Activated T-cell treated with anti-CD3 and anti-CD28 coated beads, Interleukin-2, amount 50 U/mL, for 72 hours (primary cell): Measurements from ENCODE around the gene DNM2. TPM values are rescaled to one million over a fixed set of nuclear protein-coding genes. Genes with fewer than 3 reads are reported as not detected.
A peak's percentile ranks its signal among the peaks of the same experiment; 100 is the strongest.

Experiments used
- ATAC-seq, 2 donors: fragments of 150-1000 bp; cut with Tn5 transposase; replicated peaks in 1 of 2; 2 replicates each; pipeline ENCODE4 v1.10.0; 2021; ENCODE audit warnings: moderate library complexity in 2 of 2, mild to moderate bottlenecking in 1 of 2
- DNase-seq, 2 donors: peaks; one replicate each; pipeline ENCODE4 v3.0.0; 2021 to 2022; ENCODE audit warnings: mixed read lengths in 1 of 2
- H3K27ac Mint-ChIP-seq: one replicate; pipeline ENCODE4 v1.8.0; 2022; ENCODE audit warnings: mild to moderate bottlenecking, moderate library complexity, mixed read lengths
- H3K27me3 Mint-ChIP-seq: one replicate; pipeline ENCODE4 v1.8.0; 2022; ENCODE audit warnings: low read depth, mixed read lengths
- H3K36me3 Mint-ChIP-seq, 2 donors: one replicate each; pipeline ENCODE4 v1.8.0; 2022; ENCODE audit warnings: mixed read lengths in 2 of 2, mild to moderate bottlenecking in 1 of 2; ENCODE audit not compliant: insufficient read depth in 2 of 2
- H3K4me1 Mint-ChIP-seq: one replicate; pipeline ENCODE4 v1.8.0; 2022; ENCODE audit warnings: low read depth, mixed read lengths
- H3K4me3 Mint-ChIP-seq, 2 donors: one replicate each; pipeline ENCODE4 v1.8.0; 2022; ENCODE audit warnings: mild to moderate bottlenecking in 2 of 2, mixed read lengths in 2 of 2, moderate library complexity in 2 of 2
- H3K9me3 Mint-ChIP-seq, 2 donors: one replicate each; pipeline ENCODE4 v1.8.0; 2022; ENCODE audit warnings: mixed read lengths in 2 of 2
- total RNA-seq, 2 donors: library from RNA; stranded (reverse); gene quantifications; one replicate each; pipeline ENCODE4 v1.2.3, GENCODE V29; 2022

DNM2 gene
- total RNA-seq, 2 donors from 2014 or later = 241 to 266 TPM

DNA sequence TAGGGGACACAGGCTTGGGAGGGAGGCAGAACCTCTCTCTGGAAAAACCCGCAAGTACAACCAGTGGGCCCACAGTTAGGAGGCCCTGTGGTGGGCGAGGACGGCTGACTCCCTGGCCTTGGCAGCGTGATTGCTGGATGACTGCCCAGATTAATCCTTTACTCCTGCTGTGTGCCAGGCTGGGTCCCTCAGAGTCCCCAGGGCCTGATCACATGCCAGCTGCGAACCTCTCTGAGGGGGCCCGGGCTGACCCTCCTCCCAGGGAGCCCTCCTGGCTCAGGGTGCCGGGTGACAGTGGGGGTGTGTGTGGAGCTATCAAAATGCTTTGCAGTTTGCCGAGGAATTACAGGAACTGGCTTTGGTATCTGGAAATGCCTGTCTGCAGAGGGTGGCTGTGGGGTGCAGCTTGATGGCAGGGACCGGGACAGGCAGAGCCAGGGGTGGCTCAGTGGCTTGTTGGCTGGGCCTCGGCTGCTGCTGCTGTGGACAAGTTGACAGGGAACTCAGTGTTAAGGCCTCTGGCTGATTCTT lies 48.9 kb downstream of the DNM2 start:
- Mint-ChIP-seq H3K27ac (no peak overlapping the region), H3K9me3 (no peaks in the 10 kb centered on the region), H3K27me3 (no peaks in the 10 kb centered on the region), H3K36me3 (peaks cover under 1 to 7% of the 10 kb centered on the region in 2 donors), H3K4me1 (peaks cover 25% of the 10 kb centered on the region), H3K4me3 (no peak overlapping the region)
- ATAC-seq (no peak), DNase-seq (no peak)

DNA sequence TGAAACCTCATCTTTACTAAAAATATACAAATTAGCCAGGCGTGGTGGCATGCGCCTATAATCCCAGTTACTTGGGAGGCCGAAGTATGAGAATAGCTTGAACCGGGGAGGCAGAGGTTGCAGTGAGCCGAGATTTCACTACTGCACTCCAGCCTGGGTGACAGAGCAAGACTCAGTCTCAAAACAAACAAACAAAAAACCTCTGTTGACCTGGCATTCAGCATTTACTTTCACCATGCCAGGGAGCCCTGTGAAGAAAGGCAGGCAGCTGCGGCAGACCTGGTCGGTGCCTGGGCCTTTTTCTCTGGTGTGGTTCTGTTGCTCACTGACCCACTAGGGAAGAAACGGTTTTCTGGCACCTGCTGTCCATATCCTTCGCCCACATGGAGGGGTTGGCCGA lies 49.8 kb downstream of the DNM2 start:
- Mint-ChIP-seq H3K4me1 (peaks cover 15% of the 10 kb centered on the region), H3K36me3 (peaks cover 0 to 3% of the 10 kb centered on the region in 2 donors), H3K27me3 (no peaks in the 10 kb centered on the region), H3K27ac (no peak overlapping the region), H3K4me3 (no peak overlapping the region), H3K9me3 (no peaks in the 10 kb centered on the region)
- no peak for ATAC-seq
- no peak for DNase-seq

DNA sequence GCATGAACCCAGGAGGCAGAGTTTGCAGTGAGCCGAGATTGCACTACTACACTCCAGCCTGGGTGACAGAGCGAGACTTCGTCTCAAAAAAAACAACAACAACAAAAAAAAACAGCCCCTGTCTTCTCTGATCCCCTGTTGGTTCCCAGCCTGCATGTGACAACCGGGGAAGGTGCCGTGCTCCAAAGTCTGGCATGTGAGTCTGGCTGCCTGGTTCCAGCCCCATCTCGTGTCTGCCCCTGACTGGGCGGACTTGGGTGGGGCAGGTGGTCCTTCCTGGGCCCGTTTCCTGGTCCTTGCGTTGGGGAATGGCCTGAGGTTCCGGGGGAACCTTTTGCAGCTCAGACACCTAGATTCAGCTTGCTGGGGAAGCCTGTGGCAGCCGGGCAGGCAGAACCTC lies 50.5 kb downstream of the DNM2 start:
- Mint-ChIP-seq H3K27me3 (no peaks in the 10 kb centered on the region), H3K36me3 (peaks cover 0 to 3% of the 10 kb centered on the region in 2 donors), H3K27ac (no peak overlapping the region), H3K9me3 (no peaks in the 10 kb centered on the region), H3K4me1 (peaks cover 9% of the 10 kb centered on the region), H3K4me3 (no peak overlapping the region)
- DNase-seq (no peak), ATAC-seq (no peak)

DNA sequence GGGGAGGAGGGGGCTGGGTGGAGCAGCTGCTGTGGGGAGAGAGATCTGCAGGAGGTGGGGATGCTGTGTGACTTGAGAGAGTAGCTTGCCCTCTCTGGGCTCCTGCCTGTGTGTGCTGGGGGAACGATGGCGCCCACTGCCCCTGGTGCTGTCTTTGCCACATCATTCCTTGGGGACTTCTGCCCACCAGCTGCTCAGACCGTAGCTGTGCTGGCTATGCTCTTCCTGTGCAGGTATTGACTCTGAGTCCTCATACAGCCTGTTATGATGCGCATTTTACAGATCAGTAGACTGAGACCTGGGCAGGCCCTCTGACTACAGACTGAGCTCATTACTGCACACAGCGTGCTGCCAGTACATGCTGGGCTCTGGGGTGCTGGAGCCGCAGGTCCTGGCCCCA lies 51.1 kb downstream of the DNM2 start:
- H3K4me3 Mint-ChIP-seq = no peak overlapping the region
- H3K27ac Mint-ChIP-seq = peak overlapping the region; percentile 34
- ATAC-seq (no peak), DNase-seq (no peak)
- no peaks in the 10 kb centered on the region for H3K9me3 Mint-ChIP-seq
- H3K4me1 Mint-ChIP-seq = peaks cover 9% of the 10 kb centered on the region
- H3K36me3 Mint-ChIP-seq = peaks cover 0 to 3% of the 10 kb centered on the region in 2 donors
- no peaks in the 10 kb centered on the region for H3K27me3 Mint-ChIP-seq

DNA sequence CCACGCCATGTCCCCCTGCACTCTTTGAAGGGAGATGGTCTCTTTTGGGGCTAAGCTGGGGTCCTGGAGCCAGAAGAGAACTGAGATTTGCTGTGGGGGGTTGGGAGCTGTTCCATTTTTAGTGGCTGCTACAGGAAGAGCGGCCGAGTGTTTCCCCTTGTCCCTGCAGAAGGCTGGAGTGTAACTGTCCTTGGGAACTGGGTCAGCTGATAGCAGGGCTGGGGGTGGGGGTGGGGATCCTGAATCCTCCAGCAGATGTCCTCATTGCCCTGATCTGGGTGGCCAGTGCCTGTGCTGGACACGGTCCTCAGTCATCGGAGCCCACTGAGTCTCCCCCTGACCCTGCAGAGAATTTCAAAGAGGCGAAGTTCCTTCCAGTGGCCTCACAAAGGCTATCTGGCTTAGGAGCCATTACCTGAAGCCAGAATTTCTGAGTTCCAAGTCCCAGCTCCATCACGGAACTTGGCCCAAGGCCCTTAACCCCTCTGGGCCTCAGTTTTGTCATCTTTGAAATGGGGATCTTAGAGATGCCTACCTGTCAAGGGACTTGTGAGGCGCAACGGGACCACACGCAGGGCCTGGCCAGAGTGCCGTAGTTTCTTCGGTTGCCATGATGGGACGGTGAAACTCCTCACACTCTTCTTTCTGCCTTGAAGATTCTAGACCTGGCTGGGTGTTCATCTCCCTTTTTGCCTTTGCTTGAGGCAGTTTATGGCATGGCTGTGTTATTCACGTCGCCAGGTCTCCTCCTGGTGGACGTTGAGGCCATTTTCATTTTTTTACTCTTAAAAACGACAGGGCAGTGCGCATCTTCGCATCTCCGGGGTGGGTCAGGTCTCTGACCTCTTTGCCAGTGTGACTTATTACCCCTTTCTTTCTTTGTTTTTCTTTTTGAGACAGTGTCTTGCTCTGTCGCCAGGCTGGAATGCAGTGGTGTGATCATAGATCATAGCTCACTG lies 51.9 kb downstream of the DNM2 start:
- no peak for DNase-seq
- Mint-ChIP-seq H3K27ac (no peak overlapping the region), H3K36me3 (peaks cover 0 to 3% of the 10 kb centered on the region in 2 donors)

DNA sequence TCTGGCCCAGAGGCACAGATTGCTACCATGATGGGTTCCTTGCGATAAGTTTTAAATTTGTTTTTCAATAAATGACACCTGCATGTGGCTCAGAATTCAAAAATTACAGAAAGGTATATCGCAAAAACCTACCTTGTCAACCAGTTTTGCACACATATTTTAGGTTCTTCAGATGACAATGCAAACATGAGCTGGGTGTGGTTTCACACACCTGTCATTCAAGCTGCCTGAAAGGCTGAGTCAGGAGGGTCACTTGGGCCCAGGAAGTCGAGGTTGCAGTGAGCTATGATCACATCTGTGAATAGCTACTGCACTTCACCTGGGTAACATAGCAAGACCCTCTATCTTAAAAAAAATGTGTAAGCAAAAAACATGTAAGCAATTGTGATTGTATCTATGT lies 56.1 kb downstream of the DNM2 start:
- H3K9me3 Mint-ChIP-seq = no peaks in the 10 kb centered on the region
- H3K4me1 Mint-ChIP-seq = peaks cover 10% of the 10 kb centered on the region
- H3K27ac Mint-ChIP-seq = no peak overlapping the region
- DNase-seq = peak in 1 of 2 donors; percentile 27
- peaks cover 1 to 7% of the 10 kb centered on the region in 2 donors for H3K36me3 Mint-ChIP-seq
- H3K27me3 Mint-ChIP-seq = no peaks in the 10 kb centered on the region
- peak; percentile 63 to 75 for ATAC-seq
- no peak overlapping the region for H3K4me3 Mint-ChIP-seq

More for the DNA sequence above, 51.9 kb downstream of the DNM2 start:
- H3K4me3 Mint-ChIP-seq = no peak overlapping the region
- no peak for ATAC-seq
- peaks cover 10% of the 10 kb centered on the region for H3K4me1 Mint-ChIP-seq
- H3K27me3 Mint-ChIP-seq = no peaks in the 10 kb centered on the region
- H3K9me3 Mint-ChIP-seq = no peaks in the 10 kb centered on the region

DNA sequence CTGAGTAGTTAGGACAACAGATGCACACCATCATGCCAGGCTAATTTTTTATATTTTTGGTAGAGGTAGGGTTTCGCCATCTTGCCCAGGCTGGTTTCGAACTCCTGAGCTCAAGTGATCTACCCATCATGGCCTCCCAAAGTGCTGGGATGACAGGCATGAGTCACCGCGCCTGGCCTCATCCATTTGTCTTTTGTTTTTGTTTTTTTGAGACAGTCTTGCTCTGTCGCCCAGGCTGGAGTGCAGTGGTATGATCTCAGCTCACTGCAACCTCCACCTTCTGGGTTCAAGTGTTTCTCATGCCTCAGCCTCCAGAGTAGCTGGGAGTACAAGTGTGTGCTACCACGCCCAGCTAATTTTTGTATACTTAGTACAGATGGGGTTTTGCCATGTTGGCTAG lies 57.0 kb downstream of the DNM2 start:
- Mint-ChIP-seq H3K27ac (no peak overlapping the region), H3K4me3 (no peak overlapping the region), H3K36me3 (peaks cover 3 to 12% of the 10 kb centered on the region in 2 donors)

DNA sequence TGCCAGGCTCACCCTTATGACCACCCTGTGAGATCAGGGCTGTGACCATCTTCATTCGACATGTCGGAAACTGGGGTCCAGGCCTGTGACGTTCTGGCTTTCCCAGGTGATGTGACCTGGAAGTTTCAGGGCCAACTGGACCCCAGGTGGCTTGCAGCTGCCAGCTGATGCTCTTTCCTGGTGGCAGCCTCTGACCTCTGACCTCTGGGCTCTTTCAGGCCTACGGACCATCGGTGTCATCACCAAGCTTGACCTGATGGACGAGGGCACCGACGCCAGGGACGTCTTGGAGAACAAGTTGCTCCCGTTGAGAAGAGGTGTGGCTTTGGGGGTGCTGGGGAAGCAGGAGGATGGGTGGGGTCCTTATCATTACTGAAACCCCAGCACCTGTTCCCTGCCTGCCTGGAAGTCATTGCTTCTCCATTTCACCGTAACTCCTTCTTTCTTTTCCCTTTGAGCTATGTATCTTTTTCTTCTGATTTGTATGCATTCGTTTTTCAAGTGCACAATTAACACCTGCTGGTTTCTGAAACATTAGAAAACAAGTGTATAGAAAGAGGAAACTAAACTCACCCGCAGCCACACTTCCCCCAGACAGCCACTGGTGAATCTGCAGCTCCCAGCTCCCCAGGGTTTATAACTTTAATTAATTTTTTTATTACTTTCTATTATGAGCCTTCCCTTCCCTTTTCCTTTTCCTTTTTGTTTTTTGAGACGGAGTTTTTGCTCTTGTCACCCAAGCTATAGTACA lies 59.2 kb downstream of the DNM2 start:
- ATAC-seq = no peak
- Mint-ChIP-seq H3K4me3 (no peak overlapping the region), H3K27ac (peak overlapping the region; percentile 71), H3K9me3 (no peaks in the 10 kb centered on the region), H3K36me3 (peaks cover 5 to 19% of the 10 kb centered on the region in 2 donors), H3K27me3 (no peaks in the 10 kb centered on the region), H3K4me1 (peaks cover 4% of the 10 kb centered on the region)
- DNase-seq = no peak

More for the DNA sequence above, 57.0 kb downstream of the DNM2 start:
- Mint-ChIP-seq H3K27me3 (no peaks in the 10 kb centered on the region), H3K9me3 (no peaks in the 10 kb centered on the region), H3K4me1 (peaks cover 10% of the 10 kb centered on the region)
- no peak for ATAC-seq
- no peak for DNase-seq

DNA sequence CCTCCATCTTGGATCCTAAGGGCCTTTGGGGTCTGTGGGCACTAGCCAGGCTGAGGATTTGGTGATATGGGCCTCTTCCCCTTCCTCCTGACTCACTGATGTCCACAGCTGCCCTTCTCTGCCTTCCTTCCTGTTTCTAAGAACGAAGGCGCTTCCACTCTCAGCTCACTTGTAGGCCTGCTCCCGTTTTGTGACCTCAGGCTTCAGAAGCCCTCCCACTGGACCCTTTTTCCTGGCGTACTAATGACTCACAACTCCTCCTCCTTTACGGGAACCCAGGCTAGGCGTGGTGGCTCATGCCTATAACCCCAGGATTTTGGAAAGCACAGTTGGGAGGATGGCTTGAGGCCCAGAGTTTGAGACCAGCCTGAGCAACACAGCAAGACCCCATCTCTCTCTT lies 62.5 kb downstream of the DNM2 start:
- Mint-ChIP-seq H3K4me3 (no peak overlapping the region), H3K27ac (no peak overlapping the region), H3K4me1 (no peaks in the 10 kb centered on the region), H3K27me3 (no peaks in the 10 kb centered on the region), H3K36me3 (peaks cover 12 to 35% of the 10 kb centered on the region in 2 donors), H3K9me3 (no peaks in the 10 kb centered on the region)
- DNase-seq (no peak), ATAC-seq (no peak)

DNA sequence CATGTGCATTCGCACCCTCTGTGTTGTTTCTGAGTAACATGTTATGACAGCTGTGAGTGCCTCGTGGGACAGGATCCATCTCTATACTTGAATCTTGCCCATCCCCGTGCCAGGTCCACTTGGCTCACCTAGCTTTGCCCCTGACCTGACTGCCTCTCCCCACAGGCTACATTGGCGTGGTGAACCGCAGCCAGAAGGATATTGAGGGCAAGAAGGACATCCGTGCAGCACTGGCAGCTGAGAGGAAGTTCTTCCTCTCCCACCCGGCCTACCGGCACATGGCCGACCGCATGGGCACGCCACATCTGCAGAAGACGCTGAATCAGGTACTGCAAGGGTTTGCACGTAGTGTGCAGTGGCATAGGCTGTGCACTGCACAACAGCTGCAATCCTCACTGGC lies 64.9 kb downstream of the DNM2 start:
- ATAC-seq (no peak), DNase-seq (no peak)
- no peaks in the 10 kb centered on the region for H3K27me3 Mint-ChIP-seq
- no peak overlapping the region for H3K4me3 Mint-ChIP-seq
- peaks cover 16 to 45% of the 10 kb centered on the region in 2 donors for H3K36me3 Mint-ChIP-seq
- no peaks in the 10 kb centered on the region for H3K9me3 Mint-ChIP-seq
- H3K27ac Mint-ChIP-seq = no peak overlapping the region
- no peaks in the 10 kb centered on the region for H3K4me1 Mint-ChIP-seq

DNA sequence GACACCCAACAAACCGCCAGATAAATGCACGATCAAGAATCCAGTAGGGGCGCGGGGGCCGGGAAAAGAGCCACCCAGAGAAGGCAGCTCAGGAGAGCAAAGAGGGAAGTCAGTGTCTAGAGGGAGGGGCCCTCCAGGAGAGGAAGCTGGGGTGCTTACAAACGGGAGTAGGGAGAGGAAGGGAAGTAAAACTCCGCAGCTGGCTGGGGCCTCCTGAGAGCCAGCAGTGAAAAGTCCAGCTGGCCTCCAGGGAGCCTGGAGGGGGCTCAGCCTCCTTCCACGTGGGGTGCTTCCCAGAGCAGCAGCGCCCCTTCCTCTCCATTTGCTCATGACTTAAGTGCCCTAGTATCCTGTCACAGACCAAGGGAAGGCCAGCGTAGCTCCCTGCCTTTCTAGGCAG lies 66.4 kb downstream of the DNM2 start:
- no peak for DNase-seq
- Mint-ChIP-seq H3K27me3 (no peaks in the 10 kb centered on the region), H3K27ac (peak overlapping the region; percentile 17), H3K9me3 (no peaks in the 10 kb centered on the region), H3K36me3 (peaks cover 14 to 43% of the 10 kb centered on the region in 2 donors), H3K4me3 (no peak overlapping the region), H3K4me1 (no peaks in the 10 kb centered on the region)
- ATAC-seq = no peak

DNA sequence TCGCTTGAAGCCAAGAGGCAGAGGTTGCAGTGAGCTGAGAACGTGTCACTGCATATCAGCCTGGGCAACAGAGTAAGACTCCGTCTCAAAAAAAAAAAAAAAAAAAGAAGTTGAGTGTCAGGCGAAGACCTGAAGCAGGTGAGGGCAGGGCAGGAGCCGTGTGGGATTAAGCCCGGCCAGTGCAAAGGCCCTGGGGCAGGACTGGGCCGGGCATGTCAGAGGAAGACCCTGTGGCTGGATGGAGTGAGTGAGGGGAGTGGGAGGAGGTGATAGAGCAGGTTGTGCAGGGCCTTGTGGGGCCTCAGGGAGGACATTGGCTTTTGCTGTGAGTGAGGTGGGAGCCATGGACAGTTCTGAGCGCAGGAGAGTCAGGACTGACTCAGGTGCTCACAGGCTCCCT lies 70.3 kb downstream of the DNM2 start:
- Mint-ChIP-seq H3K27me3 (no peaks in the 10 kb centered on the region), H3K27ac (no peak overlapping the region), H3K4me1 (no peaks in the 10 kb centered on the region), H3K9me3 (no peaks in the 10 kb centered on the region), H3K36me3 (peaks cover 9 to 27% of the 10 kb centered on the region in 2 donors), H3K4me3 (no peak overlapping the region)
- DNase-seq = no peak
- no peak for ATAC-seq

DNA sequence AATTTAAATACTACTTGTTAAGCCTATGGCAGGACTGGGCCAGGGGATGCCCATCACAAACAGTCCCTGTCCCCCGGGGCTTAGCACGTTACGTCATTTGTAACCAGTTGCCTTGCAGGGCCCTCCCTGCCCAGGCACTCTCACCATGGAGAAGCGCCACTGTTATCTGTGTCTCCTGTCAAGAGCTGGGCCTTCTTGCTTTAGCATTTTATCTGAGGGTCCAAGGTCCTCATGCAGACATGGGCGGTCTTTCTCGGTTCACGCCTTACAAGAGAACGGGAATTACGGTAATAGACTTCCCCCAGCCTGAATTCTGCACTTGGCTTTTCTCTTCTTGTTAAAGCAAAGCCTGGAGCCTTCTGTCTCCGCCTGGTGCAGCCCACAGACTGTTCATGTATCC lies 72.0 kb downstream of the DNM2 start:
- Mint-ChIP-seq H3K9me3 (no peaks in the 10 kb centered on the region), H3K4me3 (no peak overlapping the region), H3K4me1 (no peaks in the 10 kb centered on the region), H3K36me3 (peaks cover 5 to 26% of the 10 kb centered on the region in 2 donors), H3K27ac (no peak overlapping the region), H3K27me3 (no peaks in the 10 kb centered on the region)
- DNase-seq = no peak
- ATAC-seq = no peak
